CD1c-positive myeloid dendritic cell (primary cell): ENCODE data around the gene WDR45B.
A peak's percentile ranks its signal among the peaks of the same experiment; 100 is the strongest.

Experiments
- DNase-seq: peaks from one replicate; pipeline ENCODE4 v3.0.0-alpha.2; 2016; ENCODE audit errors: extremely low spot score

The WDR45B gene

GRCh38 chr17:82600731-82601446 is 47.4 kb downstream of the WDR45B start:
- DNase-seq: no peak

- DNase-seq: no peak
Observed at GRCh38 chr17:82599674-82600661, 48.3 kb downstream of the WDR45B start.

- DNase-seq: peak; percentile 61
Observed at GRCh38 chr17:82598256-82599119, 49.8 kb downstream of the WDR45B start.

- DNase-seq: no peak
Observed at GRCh38 chr17:82596837-82597672, 51.2 kb downstream of the WDR45B start.

- DNase-seq: no peak
Observed at GRCh38 chr17:82596296-82596695, 51.9 kb downstream of the WDR45B start.

- DNase-seq: no peak
Observed at GRCh38 chr17:82595893-82596292, 52.4 kb downstream of the WDR45B start.

GRCh38 chr17:82594571-82594970 is 53.7 kb downstream of the WDR45B start:
- no peak for DNase-seq

- DNase-seq: no peak
Observed at GRCh38 chr17:82593590-82594087, 54.6 kb downstream of the WDR45B start.

GRCh38 chr17:82592767-82593589 is 55.3 kb downstream of the WDR45B start:
- DNase-seq: peak; percentile 45

- DNase-seq: peak; percentile 13
Observed at GRCh38 chr17:82592289-82592766, 55.9 kb downstream of the WDR45B start.

- no peak for DNase-seq
Observed at GRCh38 chr17:82590881-82591539, 57.2 kb downstream of the WDR45B start.

- DNase-seq: no peak
Observed at GRCh38 chr17:82590216-82590615, 58.0 kb downstream of the WDR45B start.

GRCh38 chr17:82589851-82590180 is 58.4 kb downstream of the WDR45B start:
- DNase-seq: no peak

GRCh38 chr17:82588266-82589175 is 59.7 kb downstream of the WDR45B start:
- no peak for DNase-seq

GRCh38 chr17:82587234-82588086 is 60.8 kb downstream of the WDR45B start:
- peak; percentile 77 for DNase-seq

GRCh38 chr17:82586576-82587233 is 61.5 kb downstream of the WDR45B start:
- no peak for DNase-seq
